Glomerular visceral epithelial cell (primary cell): ENCODE measurements around the gene ASIC4.

Experiments
- DNase-seq: peaks from one replicate; pipeline ENCODE4 v3.0.0-alpha.2; 2016; ENCODE audit errors: extremely low spot score

ASIC4 gene

GRCh38 chr2:219480004-219480403 is 34.3 kb upstream of the ASIC4 start:
- no peak for DNase-seq

GRCh38 chr2:219482674-219483405 is 31.4 kb upstream of the ASIC4 start:
- DNase-seq = no peak

GRCh38 chr2:219483451-219484342 is 30.6 kb upstream of the ASIC4 start:
- no peak for DNase-seq

- DNase-seq = no peak
Observed at GRCh38 chr2:219484343-219485200, 29.7 kb upstream of the ASIC4 start.

- DNase-seq = no peak
Observed at GRCh38 chr2:219485201-219485580, 29.1 kb upstream of the ASIC4 start.

- DNase-seq = no peak
Observed at GRCh38 chr2:219486380-219486959, 27.8 kb upstream of the ASIC4 start.

GRCh38 chr2:219488149-219488843 is 26.0 kb upstream of the ASIC4 start:
- DNase-seq = no peak

- DNase-seq = no peak
Observed at GRCh38 chr2:219488844-219489194, 25.5 kb upstream of the ASIC4 start.

- DNase-seq = no peak
Observed at GRCh38 chr2:219489315-219489714, 25.0 kb upstream of the ASIC4 start.

- DNase-seq = no peak
Observed at GRCh38 chr2:219490186-219490585, 24.1 kb upstream of the ASIC4 start.

GRCh38 chr2:219490600-219491130 is 23.6 kb upstream of the ASIC4 start:
- DNase-seq = no peak

- no peak for DNase-seq
Observed at GRCh38 chr2:219491278-219491963, 22.9 kb upstream of the ASIC4 start.

GRCh38 chr2:219492575-219492974 is 21.7 kb upstream of the ASIC4 start:
- no peak for DNase-seq

- no peak for DNase-seq
Observed at GRCh38 chr2:219493086-219493485, 21.2 kb upstream of the ASIC4 start.

- DNase-seq = no peak
Observed at GRCh38 chr2:219494952-219495530, 19.2 kb upstream of the ASIC4 start.

GRCh38 chr2:219495531-219496122 is 18.7 kb upstream of the ASIC4 start:
- peak; percentile 61 for DNase-seq

- no peak for DNase-seq
Observed at GRCh38 chr2:219496247-219496824, 17.9 kb upstream of the ASIC4 start.

GRCh38 chr2:219496825-219497494 is 17.3 kb upstream of the ASIC4 start:
- no peak for DNase-seq
